Measurements from ENCODE around the gene PPP6R3.

DNA sequence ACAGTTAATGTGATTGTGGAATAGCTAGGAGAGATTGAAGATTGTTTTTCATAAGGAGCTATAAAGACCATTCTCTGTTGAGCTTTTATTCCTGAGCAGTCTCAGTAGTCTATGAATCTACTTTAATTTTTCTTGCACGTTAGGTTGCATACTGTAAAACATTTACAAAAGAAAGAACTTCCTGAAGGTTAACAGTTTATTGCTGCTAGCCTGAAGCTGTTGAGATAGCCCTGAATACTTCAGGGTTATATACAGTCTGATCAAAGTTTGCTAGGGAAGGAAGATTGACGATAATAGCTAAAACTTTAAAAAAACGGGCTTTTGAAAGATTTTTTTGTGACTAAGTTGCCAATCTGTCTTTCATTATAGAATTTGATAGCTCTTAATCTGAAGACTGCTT is 64.8 kb downstream of the PPP6R3 start:
- TF ChIP-seq, protein P1, sequence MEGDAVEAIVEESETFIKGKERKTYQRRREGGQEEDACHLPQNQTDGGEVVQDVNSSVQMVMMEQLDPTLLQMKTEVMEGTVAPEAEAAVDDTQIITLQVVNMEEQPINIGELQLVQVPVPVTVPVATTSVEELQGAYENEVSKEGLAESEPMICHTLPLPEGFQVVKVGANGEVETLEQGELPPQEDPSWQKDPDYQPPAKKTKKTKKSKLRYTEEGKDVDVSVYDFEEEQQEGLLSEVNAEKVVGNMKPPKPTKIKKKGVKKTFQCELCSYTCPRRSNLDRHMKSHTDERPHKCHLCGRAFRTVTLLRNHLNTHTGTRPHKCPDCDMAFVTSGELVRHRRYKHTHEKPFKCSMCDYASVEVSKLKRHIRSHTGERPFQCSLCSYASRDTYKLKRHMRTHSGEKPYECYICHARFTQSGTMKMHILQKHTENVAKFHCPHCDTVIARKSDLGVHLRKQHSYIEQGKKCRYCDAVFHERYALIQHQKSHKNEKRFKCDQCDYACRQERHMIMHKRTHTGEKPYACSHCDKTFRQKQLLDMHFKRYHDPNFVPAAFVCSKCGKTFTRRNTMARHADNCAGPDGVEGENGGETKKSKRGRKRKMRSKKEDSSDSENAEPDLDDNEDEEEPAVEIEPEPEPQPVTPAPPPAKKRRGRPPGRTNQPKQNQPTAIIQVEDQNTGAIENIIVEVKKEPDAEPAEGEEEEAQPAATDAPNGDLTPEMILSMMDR (IDR thresholded peaks at IDR 0.05), result no peak
- no peak for TF ChIP-seq POLR2A (IDR thresholded peaks at IDR 0.05)

Data from esophagus squamous epithelium (tissue), 4 donors.